CD14-positive monocyte (primary cell): Measurements from ENCODE around the gene PRTFDC1. TPM values are rescaled to one million over a fixed set of nuclear protein-coding genes. Genes with fewer than 3 reads are reported as not detected.

ENCODE experiments used
- DNase-seq, 3 donors: peaks; one replicate each; pipeline ENCODE4 v3.0.0-alpha.2; 2011 to 2022
- H2AFZ ChIP-seq: 2 replicates; pipeline ENCODE4 v1.6.0; 2012; ENCODE audit warnings: mild to moderate bottlenecking, low read depth, low read length, inconsistent platforms; ENCODE audit not compliant: insufficient read depth, poor library complexity, severe bottlenecking
- H3K27ac ChIP-seq, 2 donors: 1 replicate in 1 of 2; 2 replicates in 1 of 2; pipeline ENCODE4 v1.5.1; 2012 to 2013; ENCODE audit warnings: low read length in 2 of 2, control low read depth in 1 of 2, inconsistent platforms in 1 of 2, low read depth in 1 of 2, mild to moderate bottlenecking in 1 of 2
- H3K27me3 ChIP-seq, 2 donors: one replicate each; pipeline versions ENCODE4 v1.6.0 to v1.6.1; 2011 to 2013; ENCODE audit warnings: low read length in 2 of 2; ENCODE audit not compliant: control insufficient read depth in 2 of 2, insufficient read depth in 2 of 2
- H3K36me3 ChIP-seq, 2 donors: replicated peaks in 1 of 2; 1 replicate in 1 of 2; 2 replicates in 1 of 2; pipeline versions ENCODE4 v1.5.1 to v1.6.1; 2012 to 2013; ENCODE audit warnings: low read length in 2 of 2, control low read depth in 1 of 2, inconsistent platforms in 1 of 2, mild to moderate bottlenecking in 1 of 2; ENCODE audit not compliant: insufficient read depth in 2 of 2, control insufficient read depth in 1 of 2
- H3K4me1 ChIP-seq, 2 donors: 1 replicate in 1 of 2; 2 replicates in 1 of 2; pipeline versions ENCODE4 v1.5.1 to v1.6.1; 2012 to 2013; ENCODE audit warnings: low read length in 2 of 2, control low read depth in 1 of 2, inconsistent platforms in 1 of 2, mild to moderate bottlenecking in 1 of 2, moderate library complexity in 1 of 2; ENCODE audit not compliant: insufficient read depth in 2 of 2, control insufficient read depth in 1 of 2
- H3K4me2 ChIP-seq: replicated peaks from 2 replicates; pipeline ENCODE3; 2012; ENCODE audit warnings: low read length, moderate library complexity, mild to moderate bottlenecking; ENCODE audit not compliant: poor library complexity, severe bottlenecking; ENCODE audit errors: extremely low read depth
- H3K4me3 ChIP-seq, 3 experiments: fragments of 200-600 bp in 1 of 3; sonication (generic) in 1 of 3; replicated peaks in 1 of 3; 1 replicate in 2 of 3; 2 replicates in 1 of 3; pipeline ENCODE4 v1.5.1; 2011 to 2013; ENCODE audit warnings: low read length in 3 of 3, mild to moderate bottlenecking in 3 of 3, control low read depth in 2 of 3, low read depth in 2 of 3, inconsistent platforms in 1 of 3, moderate library complexity in 1 of 3
- H3K79me2 ChIP-seq: 2 replicates; pipeline ENCODE4 v1.6.0; 2012; ENCODE audit warnings: mild to moderate bottlenecking, control low read depth, inconsistent platforms, low read length, moderate library complexity; ENCODE audit not compliant: insufficient read depth
- H3K9ac ChIP-seq: 2 replicates; pipeline ENCODE4 v1.6.0; 2017; ENCODE audit warnings: low read length, mild to moderate bottlenecking; ENCODE audit not compliant: insufficient read depth, poor library complexity, severe bottlenecking
- H3K9me3 ChIP-seq, 2 donors: replicated peaks in 1 of 2; 1 replicate in 1 of 2; 2 replicates in 1 of 2; pipeline versions ENCODE4 v1.5.1 to v1.6.1; 2012 to 2013; ENCODE audit warnings: low read length in 2 of 2, control low read depth in 1 of 2; ENCODE audit not compliant: control insufficient read depth in 1 of 2, insufficient read depth in 1 of 2
- H4K20me1 ChIP-seq: 2 replicates; pipeline ENCODE4 v1.6.0; 2012; ENCODE audit warnings: mild to moderate bottlenecking, low read length, control low read depth, moderate library complexity; ENCODE audit not compliant: insufficient read depth
- H3K27ac Mint-ChIP-seq, 7 donors: one replicate each; pipeline ENCODE4 v1.8.0; 2020; ENCODE audit warnings: mild to moderate bottlenecking in 7 of 7, mixed read lengths in 7 of 7, moderate library complexity in 6 of 7, inconsistent platforms in 2 of 7
- H3K27me3 Mint-ChIP-seq, 3 donors: one replicate each; pipeline ENCODE4 v1.8.0; 2021 to 2022; ENCODE audit warnings: low read depth in 3 of 3, mild to moderate bottlenecking in 3 of 3, mixed read lengths in 3 of 3, moderate library complexity in 3 of 3, inconsistent platforms in 1 of 3
- H3K36me3 Mint-ChIP-seq, 2 donors: one replicate each; pipeline ENCODE4 v1.8.0; 2020; ENCODE audit warnings: mixed read lengths in 2 of 2, inconsistent platforms in 1 of 2, mild to moderate bottlenecking in 1 of 2
- H3K4me1 Mint-ChIP-seq: one replicate; pipeline ENCODE4 v1.8.0; 2020; ENCODE audit warnings: mild to moderate bottlenecking, mixed read lengths
- H3K4me3 Mint-ChIP-seq, 2 donors: one replicate each; pipeline ENCODE4 v1.8.0; 2020; ENCODE audit warnings: mild to moderate bottlenecking in 2 of 2, mixed read lengths in 2 of 2, moderate library complexity in 1 of 2
- H3K9me3 Mint-ChIP-seq, 7 donors: one replicate each; pipeline ENCODE4 v1.8.0; 2020 to 2022; ENCODE audit warnings: mixed read lengths in 7 of 7, mild to moderate bottlenecking in 6 of 7, moderate library complexity in 6 of 7, inconsistent platforms in 2 of 7
- CTCF ChIP-seq: fragments of 200-600 bp; IDR thresholded peaks from one replicate; pipeline ENCODE4 v1.8.0; 2022; ENCODE audit warnings: antibody characterized with exemption, mild to moderate bottlenecking
- WGBS: methylation state at CpG from one replicate; pipeline ENCODE4 v1.1.5; 2013; ENCODE audit warnings: missing lambda C conversion rate; ENCODE audit not compliant: insufficient coverage; 5-methylcytosine and 5-hydroxymethylcytosine counted together
- intact Hi-C, 2 donors: fragments of 100-400 bp; cut with micrococcal nuclease; formaldehyde crosslinking; loops; one replicate each; pipeline versions ENCODE4 v1.15.0 to v1.15.1; 2023
- polyA plus RNA-seq, 3 donors: library from polyadenylated mRNA; depleted of rRNA in 1 of 3; unstranded in 2 of 3; stranded (reverse) in 1 of 3; fragments of 300-500 nt in 2 of 3; fragments of >200 nt in 1 of 3; fragmentation: Illumina TruSeq in 2 of 3; gene quantifications; 1 replicate in 2 of 3; 2 replicates in 1 of 3; pipeline ENCODE4 v1.2.3, GENCODE V29; 2012 to 2021

PRTFDC1 gene
- polyA plus RNA-seq, 3 donors = not detected

DNA sequence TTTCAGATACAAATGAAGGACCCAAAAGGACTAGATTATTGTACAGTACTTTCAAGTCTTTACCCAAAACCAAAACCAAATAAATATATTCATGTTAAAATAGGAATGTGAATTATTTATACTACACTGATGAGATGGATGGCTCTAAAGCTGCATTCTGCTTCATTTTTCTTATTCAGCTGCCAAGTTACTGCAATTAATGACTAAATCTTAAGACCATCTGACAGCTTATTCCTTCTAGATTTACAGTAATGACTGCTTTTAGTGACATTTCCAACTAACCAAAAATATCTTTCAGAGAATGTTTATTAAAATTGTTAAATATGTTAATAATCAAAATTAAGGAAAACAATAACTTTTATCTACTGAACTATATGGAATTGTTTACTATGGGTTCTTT lies 42.7 kb upstream of the PRTFDC1 start:
- H3K9ac ChIP-seq = no peak overlapping the region
- H3K27me3 ChIP-seq = no peaks in the 10 kb centered on the region
- Mint-ChIP-seq H3K27ac (no peak overlapping the region), H3K4me3 (no peak overlapping the region), H3K4me1 (no peaks in the 10 kb centered on the region), H3K9me3 (peaks cover 0 to 5% (median 1%) of the 10 kb centered on the region in 7 donors), H3K27me3 (peaks cover 0 to 3% (median 0%) of the 10 kb centered on the region in 3 donors), H3K36me3 (no peaks in the 10 kb centered on the region)
- TF ChIP-seq CTCF = no peak
- H4K20me1 ChIP-seq = no peaks in the 10 kb centered on the region
- H3K9me3 ChIP-seq = no peaks in the 10 kb centered on the region
- H3K4me3 ChIP-seq = no peak overlapping the region
- H3K4me1 ChIP-seq = no peaks in the 10 kb centered on the region
- H3K79me2 ChIP-seq = no peaks in the 10 kb centered on the region
- H3K27ac ChIP-seq = no peak overlapping the region
- H2AFZ ChIP-seq = no peak overlapping the region
- intact Hi-C loops = no loop called here
- no peak overlapping the region for H3K4me2 ChIP-seq
- DNase-seq = no peak
- H3K36me3 ChIP-seq = no peaks in the 10 kb centered on the region

DNA sequence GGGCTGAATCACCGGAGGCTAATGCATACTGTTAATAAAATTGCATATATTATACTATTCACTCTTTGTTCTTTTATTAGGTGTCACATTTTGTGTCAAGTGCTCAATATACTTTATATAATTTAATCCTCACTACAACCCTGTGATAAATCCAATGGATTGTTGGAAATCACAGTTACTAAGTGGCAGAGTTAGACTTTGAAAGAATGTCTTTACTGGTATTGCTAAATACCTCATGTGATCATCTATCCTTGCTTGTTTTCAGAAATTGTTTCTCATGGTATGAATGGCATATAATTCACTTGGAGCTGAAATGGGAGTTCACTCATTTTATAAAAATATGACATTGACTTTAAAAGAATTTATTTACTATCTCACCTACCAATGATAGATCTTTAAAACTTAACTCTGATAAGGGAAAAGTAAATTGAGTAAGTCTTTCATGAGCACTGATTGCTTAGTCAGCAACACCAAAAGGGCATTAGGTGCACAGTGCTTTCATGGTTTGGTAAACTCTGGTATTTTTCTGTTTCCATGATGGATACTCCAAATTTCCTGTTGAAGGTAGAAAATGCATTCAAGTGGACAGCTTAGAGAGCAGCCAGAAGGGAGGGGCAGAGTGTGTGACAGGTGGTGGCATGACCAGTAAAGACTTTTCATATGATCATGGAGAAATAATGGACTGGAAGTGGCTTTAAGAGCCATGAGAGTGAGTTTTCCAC lies 41.0 kb upstream of the PRTFDC1 start:
- Mint-ChIP-seq H3K36me3 (no peaks in the 10 kb centered on the region), H3K9me3 (peaks cover 0 to 2% (median 0%) of the 10 kb centered on the region in 7 donors), H3K4me3 (no peak overlapping the region), H3K27ac (no peak overlapping the region), H3K4me1 (peaks cover 8% of the 10 kb centered on the region), H3K27me3 (peaks cover 0 to 3% (median 3%) of the 10 kb centered on the region in 3 donors)
- no CpG with 5 or more reads among the region's 1 CpG for WGBS
- Histone ChIP-seq H3K36me3 (no peaks in the 10 kb centered on the region), H3K4me2 (no peak overlapping the region), H3K4me1 (no peaks in the 10 kb centered on the region), H3K27me3 (no peaks in the 10 kb centered on the region), H3K4me3 (no peak overlapping the region), H3K9me3 (no peaks in the 10 kb centered on the region), H3K79me2 (no peaks in the 10 kb centered on the region), H2AFZ (no peak overlapping the region), H3K9ac (no peak overlapping the region), H4K20me1 (no peaks in the 10 kb centered on the region), H3K27ac (no peak overlapping the region)
- no peak for DNase-seq
- no peak for TF ChIP-seq CTCF
- intact Hi-C loops = no loop called here
